H9 (cell line): ENCODE results near the gene VEGFA. TPM values are rescaled to one million over a fixed set of nuclear protein-coding genes. Genes with fewer than 3 reads are reported as not detected.

Experiments used
- DNase-seq: peaks from one replicate; pipeline ENCODE4 v3.0.0-alpha.2; 2017
- H2AFZ ChIP-seq: one replicate; pipeline ENCODE4 v1.6.1; 2013; ENCODE audit warnings: mild to moderate bottlenecking, low read length, control low read depth, moderate library complexity
- H2AK5ac ChIP-seq: 2 replicates; pipeline ENCODE4 v1.6.1; 2013; ENCODE audit warnings: low read length, control low read depth, mixed read lengths; ENCODE audit not compliant: insufficient read length
- H2BK120ac ChIP-seq: one replicate; pipeline ENCODE4 v1.6.1; 2013; ENCODE audit warnings: low read depth, mild to moderate bottlenecking, low read length, control low read depth, inconsistent platforms; ENCODE audit not compliant: poor library complexity, severe bottlenecking
- H2BK12ac ChIP-seq: 2 replicates; pipeline ENCODE4 v1.6.1; 2013; ENCODE audit warnings: low read length, control low read depth, mixed read lengths, low read depth; ENCODE audit not compliant: insufficient read length
- H2BK15ac ChIP-seq: 2 replicates; pipeline ENCODE4 v1.6.1; 2013; ENCODE audit warnings: low read depth, low read length, control low read depth
- H2BK20ac ChIP-seq: one replicate; pipeline ENCODE4 v1.6.1; 2013; ENCODE audit warnings: low read depth, mild to moderate bottlenecking, low read length, control low read depth, inconsistent platforms; ENCODE audit not compliant: poor library complexity, severe bottlenecking
- H2BK5ac ChIP-seq: 2 replicates; pipeline ENCODE4 v1.6.1; 2013; ENCODE audit warnings: low read length, control low read depth, mixed read lengths; ENCODE audit not compliant: insufficient read length
- H3K14ac ChIP-seq: 2 replicates; pipeline ENCODE4 v1.6.1; 2013; ENCODE audit warnings: low read length, control low read depth; ENCODE audit not compliant: insufficient read depth
- H3K18ac ChIP-seq: 2 replicates; pipeline ENCODE4 v1.6.1; 2013; ENCODE audit warnings: low read depth, mild to moderate bottlenecking, mixed read lengths, low read length, control low read depth; ENCODE audit not compliant: insufficient read length
- H3K23ac ChIP-seq: 2 replicates; pipeline ENCODE4 v1.6.1; 2013; ENCODE audit warnings: low read length, control low read depth, mixed read lengths, low read depth; ENCODE audit not compliant: insufficient read length
- H3K23me2 ChIP-seq: 2 replicates; pipeline ENCODE4 v1.6.1; 2013; ENCODE audit warnings: low read depth, mild to moderate bottlenecking, mixed read lengths, low read length, control low read depth; ENCODE audit not compliant: insufficient read length, poor library complexity, severe bottlenecking
- H3K27ac ChIP-seq: 2 replicates; pipeline ENCODE4 v1.5.1; 2013; ENCODE audit warnings: low read length, control low read depth, mixed read lengths, low read depth; ENCODE audit not compliant: insufficient read length
- H3K27me3 ChIP-seq: 2 replicates; pipeline ENCODE4 v1.6.1; 2013; ENCODE audit warnings: low read length, control low read depth, inconsistent platforms; ENCODE audit not compliant: insufficient read depth
- H3K4ac ChIP-seq: 2 replicates; pipeline ENCODE4 v1.6.1; 2013; ENCODE audit warnings: low read depth, mild to moderate bottlenecking, control low read depth, inconsistent platforms, low read length, moderate library complexity
- H3K4me1 ChIP-seq: 2 replicates; pipeline ENCODE4 v1.6.1; 2013; ENCODE audit warnings: low read length, control low read depth, inconsistent platforms; ENCODE audit not compliant: insufficient read depth
- H3K4me2 ChIP-seq: 2 replicates; pipeline ENCODE4 v1.6.1; 2013; ENCODE audit warnings: low read length, control low read depth, mixed read lengths; ENCODE audit not compliant: insufficient read length, insufficient read depth
- H3K56ac ChIP-seq: 2 replicates; pipeline ENCODE4 v1.6.1; 2013; ENCODE audit warnings: low read depth, mild to moderate bottlenecking, mixed read lengths, low read length, control low read depth; ENCODE audit not compliant: insufficient read length
- H3K79me1 ChIP-seq: 2 replicates; pipeline ENCODE4 v1.6.1; 2013; ENCODE audit warnings: low read depth, mild to moderate bottlenecking, moderate library complexity, low read length, control low read depth, inconsistent platforms; ENCODE audit not compliant: insufficient read depth, poor library complexity, severe bottlenecking
- H3K79me2 ChIP-seq: 2 replicates; pipeline ENCODE4 v1.6.1; 2013; ENCODE audit warnings: low read length, control low read depth, inconsistent platforms; ENCODE audit not compliant: insufficient read depth
- H3K9ac ChIP-seq: 2 replicates; pipeline ENCODE4 v1.6.1; 2013; ENCODE audit warnings: low read length, control low read depth, mixed read lengths; ENCODE audit not compliant: insufficient read length; ENCODE audit errors: extremely low read depth
- H3K9me3 ChIP-seq: one replicate; pipeline ENCODE4 v1.6.1; 2013; ENCODE audit warnings: low read depth, low read length, inconsistent platforms; ENCODE audit not compliant: control insufficient read depth
- H3T11ph ChIP-seq: one replicate; pipeline ENCODE4 v1.6.1; 2013; ENCODE audit warnings: mild to moderate bottlenecking, low read length, control low read depth, inconsistent platforms
- H4K20me1 ChIP-seq: one replicate; pipeline ENCODE4 v1.6.1; 2013; ENCODE audit not compliant: control insufficient read depth, insufficient read length, insufficient read depth
- H4K5ac ChIP-seq: 2 replicates; pipeline ENCODE4 v1.6.1; 2013; ENCODE audit warnings: low read depth, mild to moderate bottlenecking, mixed read lengths, low read length, control low read depth; ENCODE audit not compliant: insufficient read length
- H4K8ac ChIP-seq: replicated peaks from 2 replicates; pipeline ENCODE4 v1.6.1; 2013; ENCODE audit warnings: low read length, control low read depth, mixed read lengths, low read depth; ENCODE audit not compliant: insufficient read length
- H4K91ac ChIP-seq: 2 replicates; pipeline ENCODE4 v1.6.1; 2013; ENCODE audit warnings: low read depth, mild to moderate bottlenecking, moderate library complexity, mixed read lengths, low read length, control low read depth; ENCODE audit not compliant: insufficient read length
- H3K27ac Mint-ChIP-seq, 3 experiments: 2 replicates in 2 of 3; 3 replicates in 1 of 3; pipeline ENCODE4 v1.8.0; 2020 to 2021; ENCODE audit warnings: mixed read lengths in 3 of 3, mild to moderate bottlenecking in 1 of 3, moderate library complexity in 1 of 3
- H3K27me3 Mint-ChIP-seq: 2 replicates; pipeline ENCODE4 v1.8.0; 2021; ENCODE audit warnings: low read depth, mild to moderate bottlenecking, moderate library complexity, mixed read lengths
- H3K36me3 Mint-ChIP-seq, 3 experiments: 2 replicates in 2 of 3; 3 replicates in 1 of 3; pipeline ENCODE4 v1.8.0; 2020 to 2021; ENCODE audit warnings: low read depth in 3 of 3, mixed read lengths in 3 of 3; ENCODE audit not compliant: insufficient read depth in 1 of 3
- H3K4me1 Mint-ChIP-seq, 2 experiments: 2 replicates each; pipeline ENCODE4 v1.8.0; 2020; ENCODE audit warnings: mixed read lengths in 2 of 2
- H3K4me3 Mint-ChIP-seq, 2 experiments: 2 replicates in 1 of 2; 3 replicates in 1 of 2; pipeline ENCODE4 v1.8.0; 2020 to 2021; ENCODE audit warnings: mild to moderate bottlenecking in 2 of 2, mixed read lengths in 2 of 2, moderate library complexity in 1 of 2
- H3K9me3 Mint-ChIP-seq, 2 experiments: 2 replicates in 1 of 2; 3 replicates in 1 of 2; pipeline ENCODE4 v1.8.0; 2020; ENCODE audit warnings: mild to moderate bottlenecking in 2 of 2, mixed read lengths in 2 of 2, moderate library complexity in 1 of 2
- WGBS: extraction: QIAGEN DNeasy Blood & Tissue Kit; methylation state at CpG from one replicate; pipeline ENCODE4 v1.1.7; 2013; ENCODE audit warnings: missing lambda C conversion rate, low lambda C conversion rate, mixed read lengths; ENCODE audit not compliant: insufficient read length; ENCODE audit errors: extremely low coverage; 5-methylcytosine and 5-hydroxymethylcytosine counted together
- total RNA-seq: library from RNA; stranded (reverse); gene quantifications from 2 replicates; pipeline ENCODE4 v1.2.1, GENCODE V29; 2021
- TF ChIP-seq, protein P1 (sequence below): fragments of 200-600 bp; sonication (generic); conservative IDR thresholded peaks from 3 replicates; pipeline ENCODE4 v1.8.0; 2021; ENCODE audit warnings: antibody characterized with exemption, mild to moderate bottlenecking

VEGFA gene
- total RNA-seq, 1 experiment from 2014 or later: 47.9 TPM

DNA sequence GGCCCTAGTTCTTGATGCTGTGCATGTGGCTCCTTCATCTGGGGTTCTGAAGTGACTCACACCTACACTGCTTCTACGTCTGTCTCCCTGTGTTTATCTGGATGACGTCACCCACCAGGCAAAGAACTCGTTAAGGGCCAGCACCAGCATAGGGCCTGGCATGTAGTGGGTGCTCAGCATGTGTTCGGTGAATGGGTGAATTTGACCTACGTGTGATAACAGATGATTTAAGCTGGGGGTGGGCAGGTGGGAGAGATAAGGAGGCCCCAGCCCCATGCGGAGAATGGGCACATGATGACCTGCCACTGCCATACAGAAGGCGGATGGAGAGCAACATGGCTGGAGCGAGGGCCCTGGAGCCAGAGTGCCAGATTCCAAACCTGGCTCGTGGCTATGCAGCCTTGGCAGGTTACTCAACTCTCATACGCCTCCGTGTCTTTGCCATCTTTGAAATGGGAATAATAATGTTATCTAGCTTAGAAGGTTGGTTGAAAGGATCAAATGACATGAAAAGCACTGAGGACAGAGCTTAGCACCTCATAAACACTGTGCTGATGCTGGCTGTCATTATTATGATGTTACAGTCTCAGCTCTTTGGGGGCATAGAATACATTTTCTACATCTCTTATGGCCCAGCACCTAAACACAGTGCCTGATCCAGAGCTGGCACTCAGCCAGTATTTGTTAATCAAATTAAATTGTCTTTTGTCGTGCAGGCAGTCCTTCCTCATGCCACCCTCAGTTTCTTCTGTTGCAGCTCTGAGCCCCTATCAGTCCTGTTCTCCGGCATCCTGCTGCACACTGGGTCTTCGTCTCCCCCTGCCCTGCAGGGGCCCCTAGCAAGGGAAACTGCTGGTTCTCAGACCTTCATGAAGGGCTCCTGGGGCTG, 39.6 kb downstream of the VEGFA start:
- Histone ChIP-seq H3K27me3 (0 out of 2 replicates have a peak, but pooled peaks cover 2% of the 10 kb centered on the region), H2BK12ac (no peak overlapping the region), H3K9me3 (no peaks in the 10 kb centered on the region), H3T11ph (no peak overlapping the region), H3K4ac (no peak overlapping the region), H3K4me1 (no peaks in the 10 kb centered on the region), H2BK5ac (no peak overlapping the region), H3K9ac (no peak overlapping the region), H3K18ac (no peak overlapping the region), H2AK5ac (no peak overlapping the region), H4K8ac (no peak overlapping the region), H4K5ac (no peak overlapping the region), H3K27ac (no peak overlapping the region), H3K14ac (no peak overlapping the region), H4K91ac (no peak overlapping the region), H3K79me1 (no peaks in the 10 kb centered on the region), H4K20me1 (no peaks in the 10 kb centered on the region), H3K23ac (no peak overlapping the region), H3K56ac (no peak overlapping the region), H2BK15ac (no peak overlapping the region), H2BK120ac (no peak overlapping the region), H3K23me2 (no peaks in the 10 kb centered on the region), H2BK20ac (no peak overlapping the region), H3K79me2 (no peaks in the 10 kb centered on the region), H3K4me2 (no peak overlapping the region), H2AFZ (no peak overlapping the region)
- peaks cover 2 to 7% of the 10 kb centered on the region in 2 experiments; a peak in 3 of 4 replicates for H3K4me1 Mint-ChIP-seq
- no peaks in the 10 kb centered on the region for H3K9me3 Mint-ChIP-seq
- no peak overlapping the region for H3K4me3 Mint-ChIP-seq
- DNase-seq: no peak
- H3K27me3 Mint-ChIP-seq: no peaks in the 10 kb centered on the region; the same call in 1 of the 2 replicates
- H3K27ac Mint-ChIP-seq: no peak overlapping the region; a peak in 1 of 7 replicates
- H3K36me3 Mint-ChIP-seq: no peaks in the 10 kb centered on the region
- TF ChIP-seq, protein P1, sequence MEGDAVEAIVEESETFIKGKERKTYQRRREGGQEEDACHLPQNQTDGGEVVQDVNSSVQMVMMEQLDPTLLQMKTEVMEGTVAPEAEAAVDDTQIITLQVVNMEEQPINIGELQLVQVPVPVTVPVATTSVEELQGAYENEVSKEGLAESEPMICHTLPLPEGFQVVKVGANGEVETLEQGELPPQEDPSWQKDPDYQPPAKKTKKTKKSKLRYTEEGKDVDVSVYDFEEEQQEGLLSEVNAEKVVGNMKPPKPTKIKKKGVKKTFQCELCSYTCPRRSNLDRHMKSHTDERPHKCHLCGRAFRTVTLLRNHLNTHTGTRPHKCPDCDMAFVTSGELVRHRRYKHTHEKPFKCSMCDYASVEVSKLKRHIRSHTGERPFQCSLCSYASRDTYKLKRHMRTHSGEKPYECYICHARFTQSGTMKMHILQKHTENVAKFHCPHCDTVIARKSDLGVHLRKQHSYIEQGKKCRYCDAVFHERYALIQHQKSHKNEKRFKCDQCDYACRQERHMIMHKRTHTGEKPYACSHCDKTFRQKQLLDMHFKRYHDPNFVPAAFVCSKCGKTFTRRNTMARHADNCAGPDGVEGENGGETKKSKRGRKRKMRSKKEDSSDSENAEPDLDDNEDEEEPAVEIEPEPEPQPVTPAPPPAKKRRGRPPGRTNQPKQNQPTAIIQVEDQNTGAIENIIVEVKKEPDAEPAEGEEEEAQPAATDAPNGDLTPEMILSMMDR: no peak
- WGBS: no CpG with 5 or more reads among the region's 14 CpGs
